ENCODE data around the gene C3orf22.
"Not testable (repeated sequence)": the region's sequence is repeated elsewhere in the genome, so short reads cannot be mapped to it uniquely, and the experiment has no call there.

C3orf22 gene, protein sequence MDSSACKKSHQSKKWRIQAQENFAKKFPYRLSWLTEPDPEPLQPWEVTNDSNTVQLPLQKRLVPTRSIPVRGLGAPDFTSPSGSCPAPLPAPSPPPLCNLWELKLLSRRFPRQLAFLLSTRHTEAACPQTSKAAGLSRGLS

DNA sequence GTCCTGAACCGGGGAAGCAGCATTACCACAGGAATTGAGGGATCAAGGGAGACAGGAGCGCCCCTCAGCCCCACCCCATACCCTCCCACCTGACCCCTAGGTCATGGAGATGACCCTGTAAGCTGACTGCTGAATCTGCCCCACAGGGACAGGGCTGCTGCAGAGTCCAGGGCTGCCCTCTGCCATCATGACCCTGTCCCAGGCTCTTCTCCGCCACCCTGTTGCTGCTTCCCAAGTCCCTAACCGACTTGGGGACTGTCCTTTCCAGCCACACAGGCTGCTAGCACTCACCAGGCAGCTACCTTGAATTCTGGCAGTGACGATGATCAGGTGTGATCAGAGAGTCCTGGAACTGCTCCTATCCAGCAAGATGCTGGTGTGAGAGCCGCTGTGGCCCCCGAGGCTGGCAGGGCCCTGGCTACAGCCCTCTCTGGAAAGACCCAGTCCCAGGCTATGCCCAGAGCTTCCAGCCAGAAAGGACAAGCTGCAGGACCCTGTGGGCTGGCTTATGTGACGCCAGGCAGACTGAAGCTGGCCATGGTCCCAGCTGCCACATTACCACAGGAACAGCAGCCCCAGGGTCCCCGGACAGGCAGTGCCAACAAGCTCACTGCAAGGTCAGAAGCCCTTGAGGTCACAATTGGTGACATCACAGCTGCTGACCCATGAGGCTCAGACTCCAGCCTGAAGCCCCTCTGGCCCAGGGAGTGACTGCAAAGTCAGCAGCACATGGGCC, at the start of gene C3orf22:
TSS of gene C3orf22 (minus strand) at position 597 of the 736 bp plus-strand sequence. CDS start 5,542 bp downstream, outside the sequence.
- no peak for DNase-seq (ENCODE audit: low read depth in 2 of 2)

DNA sequence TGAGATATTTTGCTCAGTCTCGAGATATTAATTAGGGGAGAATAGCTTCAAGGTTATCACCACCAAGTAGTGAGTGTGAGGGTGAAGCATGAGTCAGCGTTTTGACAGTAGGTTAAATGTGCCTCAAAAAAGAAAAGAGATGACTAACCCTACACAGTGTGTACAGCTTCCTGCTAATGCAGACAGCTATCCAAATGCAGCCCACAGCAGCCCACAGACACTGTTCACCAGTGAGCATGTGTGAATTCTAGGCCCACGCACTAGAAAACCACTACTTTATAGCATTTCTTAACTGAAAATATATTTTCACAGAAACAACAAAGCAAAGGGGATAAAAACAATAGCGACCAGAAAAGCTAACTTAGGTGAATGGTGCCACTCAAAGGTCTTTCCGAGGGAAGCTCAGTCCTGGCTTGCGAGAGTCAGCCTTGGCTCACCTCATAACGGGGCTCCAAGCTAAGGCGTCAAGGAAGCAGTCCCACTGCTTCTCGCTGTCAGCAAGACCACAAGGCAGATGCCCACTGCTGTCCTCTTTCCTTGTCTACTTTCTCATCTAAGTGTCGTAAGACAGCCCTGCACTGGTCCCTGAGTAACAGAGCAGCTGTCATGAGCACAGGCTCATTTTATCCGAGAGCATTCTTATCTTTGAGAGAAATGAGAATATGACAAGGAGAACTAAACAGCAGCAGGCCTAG, 48.6 kb upstream of the C3orf22 start:
- DNase-seq (ENCODE audit: low read depth in 2 of 2) = peak; percentile 8 to 19

GRCh38 chr3:126606001-126606400, 47.3 kb upstream of the C3orf22 start:
- DNase-seq (ENCODE audit: low read depth in 2 of 2) = no peak

- DNase-seq (ENCODE audit: low read depth in 2 of 2) = no peak
Observed at GRCh38 chr3:126604691-126605090, 46.0 kb upstream of the C3orf22 start.

DNA sequence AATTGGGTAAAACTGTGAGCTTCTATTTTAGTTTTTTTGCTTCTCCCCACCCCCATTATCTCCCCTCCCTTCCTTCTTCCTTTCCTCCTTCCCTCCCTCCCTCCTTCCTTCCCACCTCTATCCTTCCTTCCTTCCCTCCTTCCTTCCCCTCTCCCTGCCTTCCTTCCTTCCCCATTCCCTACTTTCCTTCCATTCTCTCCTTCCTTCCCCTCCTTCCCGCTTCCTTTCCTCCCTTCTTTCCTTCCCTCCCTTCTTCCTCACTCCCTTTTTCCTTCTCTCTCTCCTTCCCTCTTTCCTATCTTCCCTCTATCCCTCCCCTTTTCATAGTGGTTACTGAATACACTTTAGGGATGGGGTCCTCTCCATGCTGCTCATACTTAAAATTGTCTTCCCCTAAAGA, 40.4 kb upstream of the C3orf22 start:
- no peak for DNase-seq (ENCODE audit: low read depth in 2 of 2)

- DNase-seq (ENCODE audit: low read depth in 2 of 2) = not testable (repeated sequence)
Observed at GRCh38 chr3:126595479-126595878, 36.7 kb upstream of the C3orf22 start.

DNA sequence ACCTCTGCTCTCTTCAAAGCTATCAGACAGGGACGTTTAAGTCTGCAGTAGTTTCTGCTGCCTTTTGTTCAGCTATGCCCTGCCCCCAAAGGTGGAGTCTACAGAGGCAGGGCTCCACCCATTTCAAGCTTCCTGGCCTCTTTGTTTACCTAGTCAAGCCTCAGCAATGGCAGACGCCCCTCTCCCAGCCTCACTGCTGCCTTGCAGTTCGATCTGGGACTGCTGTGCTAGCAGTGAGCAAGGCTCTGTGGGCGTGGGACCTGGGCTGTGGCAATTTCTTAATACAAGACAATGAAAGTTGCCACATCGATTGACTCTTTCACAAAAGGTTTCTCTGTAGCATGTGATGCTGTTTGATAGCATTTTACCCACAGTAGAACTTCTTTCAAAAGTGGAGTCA, 32.8 kb upstream of the C3orf22 start:
- not testable (repeated sequence) for DNase-seq (ENCODE audit: low read depth in 2 of 2)

GRCh38 chr3:126582311-126582710, 23.6 kb upstream of the C3orf22 start:
- no peak for DNase-seq (ENCODE audit: low read depth in 2 of 2)

- no peak for DNase-seq (ENCODE audit: low read depth in 2 of 2)
Observed at GRCh38 chr3:126581569-126581968, 22.8 kb upstream of the C3orf22 start.

DNA sequence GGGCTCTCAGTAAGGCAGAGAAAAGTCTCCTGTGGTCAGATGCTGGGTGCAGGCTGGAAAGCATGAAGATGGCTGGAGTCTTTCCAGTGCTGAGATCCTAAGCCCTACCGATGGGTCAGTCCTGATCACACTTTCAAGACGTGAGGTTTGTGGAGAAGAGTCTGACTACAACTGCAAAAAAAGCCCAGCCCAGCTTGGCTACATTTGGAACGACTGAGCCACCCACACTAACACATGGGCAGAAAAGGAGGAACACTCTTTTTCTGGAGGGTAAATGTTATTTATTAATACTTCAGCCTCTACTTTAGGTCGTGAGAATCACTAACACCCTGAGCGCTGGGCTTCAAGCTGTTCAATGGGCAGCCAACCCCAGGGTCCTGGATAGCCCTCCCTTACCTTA, 22.0 kb upstream of the C3orf22 start:
- DNase-seq (ENCODE audit: low read depth in 2 of 2) = no peak

GRCh38 chr3:126578702-126579101, 20.0 kb upstream of the C3orf22 start:
- DNase-seq (ENCODE audit: low read depth in 2 of 2) = no peak

DNA sequence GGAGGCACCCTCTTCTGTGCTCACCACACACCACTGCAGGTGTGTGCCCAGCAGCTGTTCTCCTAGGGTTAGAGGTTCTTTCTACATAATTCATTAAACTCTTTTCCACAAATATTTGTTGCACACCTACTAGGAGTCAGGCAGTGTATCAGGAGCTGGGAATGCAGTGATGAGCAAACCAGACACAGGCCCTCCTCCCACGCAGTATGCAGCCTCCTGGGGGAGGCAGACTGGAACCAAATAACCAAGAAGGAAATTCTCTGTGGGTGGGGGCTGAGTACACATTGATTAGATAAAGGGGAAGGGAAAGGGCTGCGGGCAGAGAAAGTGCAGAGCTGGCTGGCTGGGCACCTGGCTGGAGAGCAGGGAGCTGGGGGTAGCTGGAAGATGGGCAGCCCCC, 18.5 kb upstream of the C3orf22 start:
- no peak for DNase-seq (ENCODE audit: low read depth in 2 of 2)

- no peak for DNase-seq (ENCODE audit: low read depth in 2 of 2)
Observed at GRCh38 chr3:126573492-126574117, 14.9 kb upstream of the C3orf22 start.

- DNase-seq (ENCODE audit: low read depth in 2 of 2) = no peak
Observed at GRCh38 chr3:126571078-126571477, 12.3 kb upstream of the C3orf22 start.

GRCh38 chr3:126570103-126570541, 11.4 kb upstream of the C3orf22 start:
- DNase-seq (ENCODE audit: low read depth in 2 of 2) = no peak

GRCh38 chr3:126569390-126569975, 10.8 kb upstream of the C3orf22 start:
- DNase-seq (ENCODE audit: low read depth in 2 of 2) = no peak

DNA sequence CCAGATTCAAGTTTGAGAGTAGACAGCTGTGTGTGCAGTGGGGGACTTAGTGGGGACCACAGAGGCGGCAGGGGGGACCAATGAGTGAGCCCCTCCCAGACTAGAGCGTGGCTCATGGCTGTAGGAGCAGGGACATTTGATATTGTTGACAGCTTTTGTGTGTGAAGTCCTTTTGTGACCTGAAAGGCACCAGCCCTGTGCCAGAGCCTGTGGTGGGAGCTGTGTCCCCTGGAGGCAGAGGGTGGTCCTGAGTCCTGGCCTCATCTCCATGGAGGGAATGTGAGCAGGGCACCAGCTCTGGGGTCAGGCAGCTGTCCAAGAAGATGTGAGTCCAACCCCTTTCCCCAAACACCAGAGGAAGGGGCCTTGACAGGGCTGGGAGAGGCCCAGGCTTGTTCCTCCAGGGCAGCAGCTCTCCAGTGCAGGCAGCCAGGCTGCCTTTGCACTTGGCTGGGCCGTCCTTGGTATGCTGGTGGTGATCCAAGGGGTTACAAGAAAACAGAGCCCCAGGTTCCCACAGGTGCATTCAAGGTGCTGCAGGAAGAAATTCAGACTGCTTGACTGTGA, 10.1 kb upstream of the C3orf22 start:
- DNase-seq (ENCODE audit: low read depth in 2 of 2) = no peak

GRCh38 chr3:126567696-126568438, 9.1 kb upstream of the C3orf22 start:
- DNase-seq (ENCODE audit: low read depth in 2 of 2) = no peak

DNA sequence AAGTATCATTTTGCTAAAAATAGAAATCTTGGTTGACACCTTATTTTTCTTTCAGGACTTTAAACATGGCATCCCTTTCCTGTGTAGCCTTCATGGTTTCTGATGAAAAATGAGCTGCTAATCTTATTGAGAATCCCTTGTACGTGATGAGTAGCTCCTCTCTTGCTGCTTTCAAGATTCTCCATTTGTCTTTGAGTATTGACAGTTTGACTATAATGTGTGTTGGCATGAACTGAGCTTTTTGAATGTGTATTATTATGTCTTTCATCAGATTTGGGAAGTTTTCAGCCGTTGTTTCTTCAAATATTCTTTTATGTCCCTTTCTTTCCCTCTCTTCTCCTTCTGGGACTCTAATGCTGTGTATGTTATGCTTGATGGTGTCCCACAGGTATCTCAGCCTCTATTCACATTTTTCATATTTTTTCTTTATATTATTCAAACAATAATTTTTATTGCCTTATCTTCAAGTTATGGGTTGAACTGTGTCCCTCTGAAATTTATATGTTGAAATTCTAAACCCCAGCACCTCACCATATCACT, 4.1 kb upstream of the C3orf22 start:
- DNase-seq (ENCODE audit: low read depth in 2 of 2) = no peak

- DNase-seq (ENCODE audit: low read depth in 2 of 2) = no peak
Observed at GRCh38 chr3:126557761-126558160, 971 bp downstream of the C3orf22 start.

- DNase-seq (ENCODE audit: low read depth in 2 of 2) = no peak
Observed at GRCh38 chr3:126557415-126557745, 1.4 kb downstream of the C3orf22 start.
